Activated CD4-positive, CD25-positive, alpha-beta regulatory T cell (primary cell): ENCODE measurements around the gene IRX4.
"Not testable (repeated sequence)": the region's sequence is repeated elsewhere in the genome, so short reads cannot be mapped to it uniquely, and the experiment has no call there.

Source experiments
- DNase-seq, 4 experiments: peaks; one replicate each; lab custom pipeline; 2025; lab: John Stamatoyannopoulos, UW

Gene IRX4

DNA sequence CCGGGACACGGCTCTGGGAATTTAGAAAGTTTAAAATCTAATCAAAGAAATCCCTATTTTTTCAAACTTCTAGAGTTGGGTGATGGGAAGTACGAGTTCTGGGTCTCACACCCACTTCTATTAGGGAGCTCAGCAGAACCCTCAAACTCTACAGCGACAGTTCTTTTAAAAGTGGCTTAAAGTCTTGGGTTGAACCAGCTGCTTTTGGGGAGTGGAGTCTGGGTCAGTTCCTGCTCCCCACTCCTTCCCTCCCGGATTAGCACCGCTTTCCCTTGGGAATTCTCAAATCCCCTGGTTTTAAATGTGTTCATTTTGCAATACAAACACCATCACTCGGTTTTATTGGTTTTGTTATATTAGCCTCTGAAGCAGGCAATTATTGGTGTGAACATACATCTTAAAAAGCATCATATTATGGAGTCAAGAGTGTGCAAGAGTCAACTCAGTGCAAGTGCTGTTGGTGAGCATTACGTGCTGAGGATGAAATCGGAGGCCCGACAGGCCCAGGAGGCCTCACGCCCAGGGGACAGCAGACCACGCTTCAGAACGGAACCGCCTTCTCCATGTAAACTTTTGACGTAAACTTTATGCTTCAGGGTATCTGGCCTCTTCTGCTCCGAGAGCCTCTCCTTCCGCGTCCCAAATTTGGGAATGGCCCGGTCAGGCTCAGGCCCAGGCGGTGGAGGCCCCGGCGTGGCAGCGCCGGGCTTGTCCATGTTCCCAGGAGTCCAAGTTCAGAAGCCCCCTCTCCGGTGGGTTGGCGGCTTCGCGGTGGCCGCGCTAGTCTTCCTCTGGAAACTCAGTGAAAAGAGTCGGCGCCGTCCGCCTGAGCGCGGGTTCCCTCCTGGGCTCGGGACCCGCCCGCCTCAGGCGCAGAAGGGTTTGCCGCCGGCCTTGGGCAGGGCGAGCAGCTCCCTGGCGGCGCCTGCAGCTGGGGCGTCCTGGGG, 5.3 kb downstream of the IRX4 start:
- no peak for DNase-seq

DNA sequence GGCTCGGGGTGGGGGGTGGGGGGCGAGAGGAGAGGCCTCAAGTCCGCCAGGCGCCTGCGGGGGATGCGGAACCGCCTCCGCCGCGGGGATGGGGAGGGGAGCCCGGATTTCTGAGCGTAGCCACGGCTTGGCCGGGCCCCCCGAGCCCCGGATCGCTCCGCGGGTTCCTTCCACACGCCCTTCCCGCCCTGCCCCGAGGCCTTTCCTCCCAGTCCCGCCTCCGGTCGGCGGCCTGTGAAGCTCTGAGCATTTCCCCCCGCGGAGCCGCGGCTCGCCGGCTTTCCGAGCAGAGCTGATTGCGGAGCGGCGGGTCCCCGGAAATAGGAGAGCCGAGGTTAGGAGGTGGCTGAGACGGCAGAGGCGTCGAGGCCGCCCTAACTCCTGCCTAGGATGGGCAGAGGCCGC, 6.1 kb downstream of the IRX4 start:
- DNase-seq: no peak

DNA sequence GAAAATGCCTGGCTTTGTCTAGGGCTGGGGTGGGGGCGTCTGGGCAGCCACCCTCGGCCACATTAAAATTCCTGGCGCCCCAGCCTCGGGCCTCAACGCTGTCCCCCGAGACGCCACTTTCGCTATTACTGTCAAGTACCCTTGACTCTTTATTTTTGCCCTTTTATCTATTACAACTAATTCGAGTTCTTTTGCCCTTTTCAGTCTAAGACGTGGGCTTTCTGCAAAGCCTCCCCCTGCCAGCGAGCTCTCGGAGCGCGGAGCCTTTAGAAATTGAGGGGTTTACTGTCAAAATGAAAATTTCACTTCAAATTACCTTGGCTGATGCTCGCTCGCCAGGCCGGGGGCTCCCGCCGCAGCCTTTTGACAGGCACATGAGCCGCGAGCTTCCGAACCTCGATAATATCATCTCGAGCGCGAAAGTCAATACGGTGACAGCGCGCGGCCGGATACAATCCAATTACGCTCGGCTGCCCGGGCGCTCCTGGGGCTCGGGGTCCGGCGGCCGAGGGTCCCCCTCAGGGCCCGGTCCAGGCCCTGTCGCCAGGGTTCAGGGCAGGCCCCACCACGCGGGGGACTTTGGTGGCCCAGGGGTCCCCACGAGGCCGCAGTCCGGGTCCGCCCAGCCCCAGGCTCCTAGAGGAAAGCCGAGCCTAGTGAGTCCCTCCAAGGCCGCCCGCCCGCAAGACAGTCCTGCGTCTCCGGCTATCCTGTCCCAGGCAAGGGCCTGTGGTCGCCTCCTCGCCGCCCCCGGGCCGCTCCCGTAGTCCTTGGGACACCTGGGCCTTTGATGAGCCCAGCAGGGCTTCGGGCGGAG, 6.7 kb downstream of the IRX4 start:
- DNase-seq: no peak

GRCh38 chr5:1875281-1875842, 7.4 kb downstream of the IRX4 start:
- no peak for DNase-seq

- no peak for DNase-seq
These were observed 7.9 kb downstream of the IRX4 start for GRCh38 chr5:1874771-1875220.

DNA sequence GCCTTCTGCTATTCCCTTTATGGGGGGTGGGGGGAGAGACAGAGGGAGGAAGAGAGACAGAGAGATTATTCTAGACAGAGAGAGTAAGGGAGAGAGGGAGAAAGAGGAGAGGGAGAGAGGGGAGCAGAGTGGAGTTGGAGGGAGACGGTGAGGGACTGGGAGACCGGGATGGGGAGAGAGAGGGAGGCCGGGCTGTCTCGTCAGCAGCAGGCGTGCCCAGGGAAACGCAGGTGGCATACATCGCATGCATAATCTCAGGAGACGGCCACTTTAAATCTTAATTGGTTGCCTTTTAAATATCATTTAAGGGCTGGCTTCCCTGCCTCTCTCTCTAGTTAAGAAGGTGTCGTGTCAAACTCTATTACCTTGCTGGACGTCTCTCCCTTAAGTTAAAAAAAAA, 8.4 kb downstream of the IRX4 start:
- DNase-seq: no peak

- no peak for DNase-seq
These were observed 9.3 kb downstream of the IRX4 start for GRCh38 chr5:1873243-1873959.

DNA sequence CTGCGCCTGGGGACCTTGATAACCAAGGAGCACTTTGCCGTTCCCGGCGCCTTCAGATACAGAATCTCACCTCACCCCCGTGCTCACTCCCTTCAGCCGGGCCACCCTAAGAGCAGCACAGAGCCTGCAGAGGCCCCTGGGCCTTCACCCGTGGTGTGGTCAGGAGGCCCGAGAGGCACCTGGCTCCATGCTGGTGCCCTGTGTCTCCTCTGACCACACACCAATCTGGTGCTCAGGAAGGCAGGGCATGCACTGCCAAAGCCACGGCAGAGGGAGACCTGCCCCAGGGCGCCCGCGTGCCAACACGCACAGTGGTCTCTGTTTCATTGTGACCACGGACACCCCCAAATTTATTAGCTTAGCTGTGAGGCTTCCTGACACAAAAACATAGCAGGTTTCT, 11.3 kb downstream of the IRX4 start:
- no peak for DNase-seq

GRCh38 chr5:1870435-1871272, 12.1 kb downstream of the IRX4 start:
- not testable (repeated sequence) for DNase-seq

GRCh38 chr5:1868886-1869475, 13.7 kb downstream of the IRX4 start:
- DNase-seq: no peak

DNA sequence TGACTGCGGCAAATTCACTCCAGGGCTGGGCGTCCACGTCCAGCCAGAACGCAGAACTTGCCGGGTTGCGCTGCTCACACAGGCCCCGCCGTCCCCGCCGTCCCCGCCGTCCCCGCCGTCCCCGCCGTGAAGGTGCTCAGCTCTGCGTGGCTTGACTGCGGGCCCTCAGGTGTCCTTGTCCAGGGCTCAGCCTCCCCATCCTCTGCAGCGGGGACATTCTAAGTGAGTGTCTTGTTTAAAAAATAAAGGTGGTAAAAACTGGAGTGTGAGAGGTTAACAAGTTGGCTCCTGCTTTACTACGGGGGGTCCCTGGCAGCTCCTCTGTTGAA, 14.9 kb downstream of the IRX4 start:
- DNase-seq: no peak

- DNase-seq: no peak
These were observed 15.5 kb downstream of the IRX4 start for GRCh38 chr5:1867114-1867814.

- DNase-seq: no peak
These were observed 16.8 kb downstream of the IRX4 start for GRCh38 chr5:1865948-1866347.

GRCh38 chr5:1865486-1865885, 17.2 kb downstream of the IRX4 start:
- DNase-seq: no peak

DNA sequence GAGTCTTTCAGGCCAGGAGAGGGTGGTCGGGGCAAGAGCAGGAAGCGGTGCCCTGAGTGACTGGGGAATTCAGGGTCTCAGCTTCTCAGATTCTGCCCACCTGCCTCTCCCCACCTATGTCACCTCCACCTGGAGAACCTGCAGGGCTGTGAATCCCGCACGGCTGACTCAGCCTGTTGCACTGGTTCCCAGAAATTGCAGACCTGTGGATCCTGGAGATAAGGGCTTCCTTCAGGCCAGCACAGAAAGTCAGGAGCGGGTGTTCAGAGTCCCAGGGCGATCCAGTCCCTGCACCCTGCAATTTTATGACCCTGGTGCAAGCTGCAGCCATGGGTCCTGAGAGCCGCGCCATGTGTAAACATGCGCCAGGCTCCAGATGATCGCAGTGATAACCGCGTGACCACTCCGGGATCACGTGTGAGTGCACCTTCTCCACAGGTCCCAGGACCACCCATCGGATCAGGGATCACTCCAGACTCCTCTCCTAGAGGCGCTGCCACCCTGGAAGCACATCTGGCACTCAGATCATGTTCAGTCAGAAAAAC, 17.8 kb downstream of the IRX4 start:
- DNase-seq: no peak

DNA sequence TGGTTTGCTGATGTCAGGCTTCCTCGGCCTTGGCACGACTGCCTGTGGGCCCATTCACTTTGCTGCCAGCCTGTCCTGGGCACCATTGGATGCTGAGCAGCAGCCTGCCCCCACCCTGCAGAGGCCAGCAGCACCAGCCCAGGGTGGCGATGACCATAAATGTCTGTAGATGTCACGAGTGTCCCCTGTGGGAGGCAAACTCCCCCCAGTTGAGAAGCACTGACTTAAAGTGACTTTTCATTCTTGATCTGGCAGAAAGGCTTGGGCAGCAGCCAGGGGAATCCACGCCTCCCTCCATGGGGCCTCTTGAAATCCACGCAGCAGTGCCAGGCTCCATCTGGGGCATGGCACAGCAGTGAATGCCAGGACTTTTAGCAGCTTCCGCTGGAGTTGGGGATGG, 21.8 kb downstream of the IRX4 start:
- DNase-seq: no peak

DNA sequence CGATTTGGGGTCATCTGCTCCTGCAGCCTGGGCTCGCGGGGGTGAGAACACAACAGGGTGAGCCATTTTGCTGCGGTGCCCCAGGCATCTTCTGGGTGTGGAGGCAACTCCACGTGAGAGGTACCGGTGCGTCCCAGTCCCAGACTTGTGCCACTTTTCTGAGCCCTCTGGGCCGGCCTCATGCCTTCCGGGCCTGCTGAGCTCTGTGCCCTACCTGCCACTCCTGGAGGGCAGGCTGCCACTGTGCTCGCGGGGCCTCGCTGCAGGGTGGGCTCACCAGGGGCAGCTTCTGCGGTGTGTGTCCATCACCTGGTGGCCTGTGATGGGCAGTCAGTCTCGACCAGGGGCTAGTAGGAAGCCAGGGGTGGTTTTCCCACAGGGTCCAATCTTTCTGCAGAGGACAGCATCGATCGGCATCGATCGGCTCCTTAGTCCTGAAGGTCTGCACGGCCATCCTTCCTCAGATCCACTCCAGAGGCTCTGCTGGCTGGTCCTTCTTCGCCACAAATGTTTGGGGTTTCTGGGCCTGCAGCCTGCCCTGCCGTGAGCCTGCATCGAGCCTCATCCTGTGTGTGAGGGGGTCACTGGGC, 22.6 kb downstream of the IRX4 start:
- DNase-seq: no peak

DNA sequence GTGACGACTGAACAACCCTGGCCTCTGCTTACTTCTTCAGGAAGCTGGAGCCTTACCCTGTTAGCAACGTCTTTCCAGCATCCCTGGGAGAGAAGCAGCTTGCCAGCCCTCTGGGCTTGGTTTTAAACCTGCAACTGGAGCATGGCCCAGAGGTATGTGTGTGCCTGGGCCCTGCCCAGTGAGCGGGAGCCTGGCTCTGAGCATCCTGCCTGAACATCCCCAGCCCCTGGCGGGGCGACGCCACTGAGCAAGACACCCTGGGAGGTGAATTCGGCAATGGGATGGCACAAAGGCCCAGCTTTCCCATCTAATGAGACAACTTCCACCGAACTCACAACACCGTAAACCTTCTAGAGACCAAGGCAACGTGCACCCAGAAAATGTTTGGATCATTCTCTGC, 23.6 kb downstream of the IRX4 start:
- DNase-seq: no peak

DNA sequence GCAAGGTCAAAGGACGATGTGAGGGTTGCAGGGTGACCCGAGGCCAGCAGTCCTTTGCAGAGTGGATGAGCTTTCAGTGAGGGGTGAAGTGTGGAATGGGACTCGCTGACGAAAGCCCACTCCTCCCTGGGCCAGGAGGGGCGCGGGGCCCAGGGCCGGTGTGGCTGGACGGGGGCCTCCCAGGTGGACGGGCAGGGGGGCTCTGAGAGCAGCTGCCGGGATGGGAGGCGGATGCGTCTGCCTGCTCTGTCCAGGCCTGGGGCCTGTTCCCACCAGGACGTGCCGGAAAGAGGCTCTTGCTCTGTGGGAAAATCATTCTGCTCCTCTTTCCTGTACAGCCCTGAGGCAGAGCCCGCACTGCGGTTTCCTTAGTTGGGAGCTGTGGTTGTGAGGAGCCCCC, 24.3 kb downstream of the IRX4 start:
- no peak for DNase-seq

GRCh38 chr5:1857256-1857600, 25.5 kb downstream of the IRX4 start:
- DNase-seq: no peak
